Measurements from ENCODE around the gene NLK.

DNA sequence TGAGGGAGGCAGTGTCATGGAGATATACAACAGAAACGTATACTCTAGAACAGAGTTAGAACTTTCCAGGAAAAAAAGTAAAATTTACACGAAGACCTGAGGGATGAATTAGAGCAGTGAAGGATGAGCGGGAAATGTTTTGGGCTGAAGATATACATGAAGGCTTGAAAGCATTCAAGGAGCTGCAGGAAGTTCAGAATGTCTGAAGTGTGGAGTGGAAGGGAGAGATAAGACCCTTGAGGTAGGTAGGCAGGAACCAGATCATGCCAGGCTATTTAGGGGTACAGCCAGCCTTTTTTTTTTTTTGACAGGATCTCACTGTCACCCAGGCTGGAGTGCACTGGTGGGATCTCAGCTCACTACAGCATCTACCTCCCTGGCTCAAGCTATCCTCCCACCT, 3.2 kb upstream of the NLK start:
- TF ChIP-seq, protein P1, sequence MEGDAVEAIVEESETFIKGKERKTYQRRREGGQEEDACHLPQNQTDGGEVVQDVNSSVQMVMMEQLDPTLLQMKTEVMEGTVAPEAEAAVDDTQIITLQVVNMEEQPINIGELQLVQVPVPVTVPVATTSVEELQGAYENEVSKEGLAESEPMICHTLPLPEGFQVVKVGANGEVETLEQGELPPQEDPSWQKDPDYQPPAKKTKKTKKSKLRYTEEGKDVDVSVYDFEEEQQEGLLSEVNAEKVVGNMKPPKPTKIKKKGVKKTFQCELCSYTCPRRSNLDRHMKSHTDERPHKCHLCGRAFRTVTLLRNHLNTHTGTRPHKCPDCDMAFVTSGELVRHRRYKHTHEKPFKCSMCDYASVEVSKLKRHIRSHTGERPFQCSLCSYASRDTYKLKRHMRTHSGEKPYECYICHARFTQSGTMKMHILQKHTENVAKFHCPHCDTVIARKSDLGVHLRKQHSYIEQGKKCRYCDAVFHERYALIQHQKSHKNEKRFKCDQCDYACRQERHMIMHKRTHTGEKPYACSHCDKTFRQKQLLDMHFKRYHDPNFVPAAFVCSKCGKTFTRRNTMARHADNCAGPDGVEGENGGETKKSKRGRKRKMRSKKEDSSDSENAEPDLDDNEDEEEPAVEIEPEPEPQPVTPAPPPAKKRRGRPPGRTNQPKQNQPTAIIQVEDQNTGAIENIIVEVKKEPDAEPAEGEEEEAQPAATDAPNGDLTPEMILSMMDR (conservative IDR thresholded peaks at IDR 0.05 in 1 of 2, IDR thresholded peaks at IDR 0.05 in 1 of 2; ENCODE audit: low read depth in 1 of 2, low read length in 2 of 2), result no peak
- no peak for TF ChIP-seq EZH2 (IDR thresholded peaks at IDR 0.05; ENCODE audit: low read length, missing control alignments)

Data from fibroblast of lung (primary cell).